NCI-H187 (cell line): Measurements from ENCODE around the gene SLC35D2.

ENCODE experiments used
- DNase-seq, 2 experiments: peaks; one replicate each; lab custom pipeline; 2025; lab: John Stamatoyannopoulos, UW

The SLC35D2 gene

DNA sequence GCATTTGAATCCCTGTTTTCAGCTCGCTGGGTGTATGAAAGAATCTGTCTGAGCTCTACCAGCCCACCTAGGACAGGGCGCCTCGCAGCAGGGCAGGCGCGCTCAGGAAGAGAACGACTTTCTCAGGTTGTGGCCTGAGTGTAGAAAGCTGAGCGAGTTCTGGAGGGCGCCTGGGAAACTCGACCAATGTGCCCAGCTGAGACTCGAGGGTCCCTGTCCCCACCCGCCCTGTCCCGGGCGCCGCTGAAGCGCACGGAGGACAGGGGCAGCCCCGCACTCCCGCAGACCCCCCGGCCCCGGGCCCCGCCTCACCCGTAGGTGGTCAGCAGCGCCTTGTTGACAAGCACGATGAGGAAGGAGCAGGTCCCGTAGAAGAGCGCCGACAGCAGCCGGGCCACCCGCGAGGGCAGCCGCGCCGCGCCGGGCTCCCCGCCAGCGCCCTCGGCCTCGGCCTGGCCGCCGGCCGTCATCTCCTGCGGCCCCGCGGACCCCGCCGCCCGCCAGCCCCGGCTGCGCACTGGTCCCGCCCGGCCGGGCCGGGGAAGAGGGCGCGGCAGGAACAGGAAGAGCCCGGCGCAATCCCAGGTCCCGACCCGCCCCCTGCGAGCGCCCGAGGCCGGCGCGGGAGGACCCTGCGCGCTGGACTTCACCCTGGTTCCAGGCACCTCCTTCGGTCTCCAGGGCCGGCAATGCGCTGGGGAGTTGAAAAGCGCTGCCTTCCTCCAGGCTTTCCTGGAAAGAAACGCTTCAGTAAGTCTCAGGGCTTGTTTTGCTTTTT lies at the start of gene SLC35D2:
Gene SLC35D2, minus strand, starts transcription at position 547 of the 778 bp plus-strand sequence. Its CDS starts 77 bp downstream, at position 470.
- DNase-seq = no peak

DNA sequence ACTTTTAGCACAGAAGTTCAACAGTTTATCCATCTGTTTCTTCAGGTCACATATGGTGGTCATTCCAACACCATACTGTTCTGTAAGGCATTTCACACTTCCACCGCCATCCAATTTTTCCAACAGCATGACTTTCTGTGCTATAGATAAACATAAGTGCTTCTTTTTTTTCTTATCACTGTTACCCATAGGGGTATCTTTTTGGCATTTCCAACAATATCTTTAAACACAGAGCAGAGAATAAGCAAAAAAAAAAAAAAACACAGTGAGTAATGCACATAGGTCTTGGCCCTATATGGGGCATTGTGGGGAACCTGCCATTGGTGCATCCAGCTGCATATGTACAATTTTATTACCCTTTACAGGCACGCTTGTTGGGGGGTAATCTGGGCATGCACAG lies 46.9 kb upstream of the SLC35D2 start:
- no peak for DNase-seq

DNA sequence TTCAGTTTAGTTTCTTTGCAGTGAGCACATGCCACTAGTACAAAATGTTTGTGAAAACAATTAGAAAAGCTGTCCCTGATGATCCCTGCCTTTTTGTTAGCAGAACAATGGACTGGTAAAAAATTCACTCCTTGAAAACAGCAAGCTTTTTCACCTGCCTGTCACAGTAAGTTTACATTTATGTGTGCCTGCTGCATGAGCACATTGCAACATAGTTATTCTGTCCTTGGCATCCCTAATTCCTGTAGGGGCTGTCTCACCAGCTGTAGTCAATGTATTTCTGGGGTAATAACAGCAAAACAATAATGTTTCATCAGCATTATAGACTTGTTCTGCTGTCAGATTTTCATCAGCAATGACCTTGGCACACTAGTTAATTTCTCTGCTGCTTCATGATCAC lies 46.2 kb upstream of the SLC35D2 start:
- DNase-seq = no peak

DNA sequence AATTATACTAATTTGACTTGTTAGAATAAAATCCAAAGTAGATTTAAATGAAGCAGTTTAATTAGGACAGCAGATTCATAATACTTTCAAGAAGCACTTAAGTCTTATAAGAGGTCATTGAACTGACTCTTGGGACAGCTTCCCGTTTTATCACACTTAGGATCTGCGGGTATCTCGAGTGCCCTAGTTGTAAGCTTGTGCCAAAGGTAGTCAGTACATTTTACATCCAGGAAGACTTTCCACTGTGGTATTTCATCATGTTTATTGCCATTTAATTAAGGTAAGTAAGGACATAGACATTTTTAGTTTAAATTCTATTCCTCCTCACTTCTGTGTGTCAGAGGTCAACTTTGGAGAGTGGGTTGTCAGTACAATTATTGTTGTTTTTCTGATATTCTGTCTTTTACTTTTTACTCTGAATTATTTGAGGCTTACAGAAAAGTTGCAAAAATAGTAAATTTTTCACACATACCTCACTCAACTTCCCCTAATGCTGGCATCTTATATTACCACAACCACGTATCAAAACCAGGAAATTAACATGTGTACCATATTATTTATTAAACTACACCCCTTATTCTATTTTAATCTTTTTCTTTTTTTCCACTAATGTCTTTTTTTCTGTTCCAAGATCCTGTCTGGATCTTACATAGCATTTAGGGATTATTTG lies 42.1 kb upstream of the SLC35D2 start:
- DNase-seq = no peak

DNA sequence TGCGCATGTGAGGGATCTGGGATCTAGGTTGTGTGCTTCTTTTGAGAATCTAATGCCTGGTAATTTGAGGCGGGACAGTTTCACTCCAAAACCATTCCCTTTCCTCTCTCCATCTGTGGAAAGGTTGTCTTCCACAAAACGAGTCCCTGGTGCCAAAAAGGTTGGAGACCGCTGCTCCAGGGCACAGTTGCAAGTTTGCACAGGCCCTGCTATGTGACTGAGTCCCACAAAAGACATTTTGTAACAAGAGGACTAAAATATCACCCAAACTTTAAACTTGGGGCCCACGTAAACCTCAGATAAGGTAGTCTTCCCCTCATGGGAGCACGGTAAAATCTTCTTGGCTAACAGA lies 40.5 kb upstream of the SLC35D2 start:
- DNase-seq = no peak

DNA sequence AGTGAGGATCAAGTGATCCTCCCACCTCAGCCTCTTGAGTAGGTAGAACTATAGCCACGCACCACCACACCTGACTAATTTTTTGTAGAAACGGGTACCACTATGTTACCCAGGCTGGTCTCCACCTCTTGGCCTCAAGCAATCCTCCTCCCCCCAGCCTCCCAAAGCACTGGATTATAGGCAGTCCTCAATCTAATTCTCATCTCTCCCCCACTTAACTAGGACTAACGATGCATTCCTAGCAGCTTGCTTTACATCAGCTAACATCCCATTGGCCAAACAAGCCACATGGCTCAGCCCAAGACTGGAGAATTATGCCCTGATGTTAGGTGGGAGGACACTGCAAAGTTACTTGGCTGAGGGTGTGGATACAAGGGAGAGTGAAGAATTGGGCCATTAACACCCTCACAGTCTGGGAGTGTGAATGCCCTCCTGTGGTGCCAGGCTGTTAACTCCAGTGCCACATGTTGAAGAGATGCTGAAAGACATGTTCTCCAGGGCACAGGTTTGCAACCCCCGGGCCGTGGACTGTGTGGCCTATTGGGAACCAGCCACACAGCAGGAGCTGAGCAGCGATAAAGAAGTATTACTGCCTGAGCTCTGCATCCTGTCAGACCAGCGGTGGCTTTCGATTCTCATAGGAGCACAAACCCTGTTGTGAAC lies 39.9 kb upstream of the SLC35D2 start:
- DNase-seq = no peak

DNA sequence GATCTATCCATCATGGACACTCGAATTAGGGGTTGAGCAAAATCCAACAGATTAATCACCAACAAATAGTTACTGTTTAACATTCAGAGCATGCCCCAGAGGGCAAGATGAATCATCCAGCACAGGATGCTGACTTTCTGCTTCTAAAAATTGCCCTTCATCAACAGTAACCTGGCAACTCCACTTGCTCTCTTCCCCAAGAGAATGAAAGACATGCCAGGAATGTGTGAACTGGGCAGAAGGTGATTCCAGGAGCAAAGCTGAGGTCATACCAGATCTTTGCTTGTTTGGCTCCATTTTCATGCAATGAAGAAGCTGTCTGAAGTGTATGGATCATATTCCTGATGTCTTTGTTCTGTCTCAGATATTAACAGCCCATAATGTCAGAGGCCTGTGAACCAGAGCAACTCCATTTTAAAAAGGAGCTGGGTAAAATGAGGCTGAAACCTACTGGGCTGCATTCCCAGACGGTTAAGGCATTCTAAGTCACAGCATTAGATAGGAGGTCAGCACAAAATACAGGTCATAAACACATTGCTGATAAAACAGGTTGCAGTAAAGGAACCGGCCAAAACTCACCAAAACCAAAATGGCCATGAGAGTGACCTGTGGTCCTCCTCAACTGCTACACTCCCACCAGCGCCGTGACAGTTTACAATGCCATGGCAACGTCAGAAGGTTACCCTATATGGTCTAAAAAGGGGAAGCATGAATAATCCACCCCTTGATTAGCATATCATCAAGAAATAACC lies 37.1 kb upstream of the SLC35D2 start:
- DNase-seq = no peak

DNA sequence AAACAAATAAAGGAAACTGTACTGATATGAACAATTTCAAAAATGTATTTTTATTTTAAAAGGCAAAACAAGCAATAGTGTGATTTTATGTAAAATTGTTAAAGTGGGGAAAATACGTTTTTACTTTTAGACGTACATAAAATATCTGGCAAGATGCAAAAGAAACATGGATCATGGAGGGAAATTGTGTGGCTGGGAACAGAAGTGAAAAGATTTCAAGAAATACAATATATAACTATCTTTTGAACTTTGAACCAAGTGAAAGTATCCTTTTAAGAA lies 36.1 kb upstream of the SLC35D2 start:
- no peak for DNase-seq

DNA sequence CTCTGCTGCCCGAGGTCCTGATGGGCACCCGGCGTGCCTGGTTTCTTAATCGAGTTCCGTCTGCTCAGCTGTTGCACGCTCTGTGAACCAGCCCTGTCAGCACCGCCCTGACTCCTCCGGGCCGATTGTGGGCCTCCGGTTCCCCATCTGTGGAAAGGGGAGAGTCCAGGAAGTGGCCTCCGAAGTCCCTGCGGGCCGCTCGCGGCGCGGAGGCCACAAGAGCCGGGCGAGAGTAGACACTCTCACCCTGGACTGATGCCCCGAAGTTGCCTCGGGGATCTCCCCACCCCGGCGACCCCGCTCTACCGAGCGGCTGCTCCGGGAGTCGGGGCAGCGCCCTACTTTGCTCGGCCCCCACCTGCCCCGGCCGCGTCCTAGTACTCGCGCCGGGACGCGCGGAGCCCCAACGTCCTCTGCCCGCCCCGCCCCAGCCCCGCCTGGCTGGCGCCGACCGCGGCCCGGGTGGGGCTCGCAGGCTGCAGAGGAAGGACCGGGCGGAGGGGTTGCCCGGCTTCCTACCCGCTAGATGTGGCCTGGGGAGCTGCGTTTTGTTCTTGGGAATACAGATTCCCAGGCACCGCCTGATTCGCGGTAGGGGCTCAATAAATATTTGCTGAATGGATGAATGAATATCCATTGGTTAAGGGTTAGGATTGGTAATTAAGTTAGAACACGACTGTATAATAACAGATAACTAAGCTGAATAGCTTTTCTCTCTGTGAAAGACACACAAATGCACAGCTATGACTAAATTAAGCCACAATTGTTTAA lies 35.6 kb upstream of the SLC35D2 start:
- peak in 1 of 2 experiments; percentile 21 for DNase-seq

DNA sequence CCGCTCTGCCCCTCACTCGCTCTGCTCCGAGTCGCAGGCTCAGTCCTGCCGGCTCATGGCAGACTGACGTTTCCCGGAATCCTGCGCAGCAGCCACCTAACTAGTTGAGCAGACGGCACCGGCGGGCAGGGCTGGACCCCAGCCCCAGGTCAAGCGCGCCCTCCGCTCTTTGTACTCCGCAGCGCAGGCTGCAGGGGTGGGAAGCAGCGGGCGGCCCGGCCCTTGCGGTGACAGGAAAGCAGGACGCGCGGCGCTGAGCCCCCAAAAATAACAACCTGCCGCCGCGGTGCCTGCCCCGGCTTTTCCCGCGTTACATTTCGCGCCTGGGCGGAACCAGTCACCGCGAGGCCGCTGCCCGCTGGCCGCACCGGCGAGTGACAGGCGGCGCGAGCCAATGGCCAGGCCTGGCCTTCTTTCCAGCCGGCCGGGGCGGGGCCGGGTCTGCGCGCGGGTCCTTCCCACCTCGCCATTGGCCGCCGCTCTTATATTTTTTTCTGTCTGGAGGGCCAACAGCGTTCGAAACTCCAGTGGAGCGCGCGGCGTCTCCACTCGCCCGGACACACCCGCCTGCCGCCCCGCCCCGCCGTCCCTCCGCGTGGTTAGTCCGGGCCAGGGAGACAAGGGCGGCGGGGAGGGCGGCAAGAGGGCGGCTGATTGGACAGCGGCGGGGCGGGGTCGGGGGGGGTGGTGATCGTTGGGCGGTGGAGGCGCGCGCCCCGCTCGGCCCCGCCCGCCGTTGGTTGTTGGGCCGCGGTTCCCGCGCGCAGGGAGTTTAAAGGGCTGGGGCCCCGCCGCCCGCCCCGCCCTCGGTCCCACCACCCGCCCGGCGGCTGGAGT lies 34.8 kb upstream of the SLC35D2 start, which contains the start of gene ZNF367:
Gene ZNF367, minus strand, starts transcription at position 288 of the 837 bp plus-strand sequence. CDS start 338 bp downstream, outside the sequence.
- DNase-seq = peak; percentile 92

DNA sequence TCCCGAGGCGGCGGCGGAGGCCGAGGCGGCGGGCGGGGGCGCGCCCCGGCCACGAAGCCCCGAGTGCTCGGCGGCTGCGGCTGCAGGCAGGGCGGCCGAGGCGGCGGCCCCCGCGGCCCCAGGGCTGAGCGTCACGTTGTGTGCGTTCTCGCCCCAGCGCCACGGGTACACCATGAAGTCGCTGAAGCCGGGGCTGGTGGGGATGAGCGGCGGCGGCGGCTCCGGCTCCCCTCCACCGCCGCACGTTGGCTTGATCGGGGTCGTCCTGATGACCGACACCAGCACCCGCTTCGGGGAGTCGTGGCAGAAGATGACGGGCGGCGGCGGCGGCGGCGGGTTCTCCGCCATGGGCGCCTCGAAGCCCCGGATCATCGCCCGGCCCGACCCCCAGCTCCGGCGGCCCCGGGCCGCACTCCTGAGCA lies 34.2 kb upstream of the SLC35D2 start:
- DNase-seq = no peak

DNA sequence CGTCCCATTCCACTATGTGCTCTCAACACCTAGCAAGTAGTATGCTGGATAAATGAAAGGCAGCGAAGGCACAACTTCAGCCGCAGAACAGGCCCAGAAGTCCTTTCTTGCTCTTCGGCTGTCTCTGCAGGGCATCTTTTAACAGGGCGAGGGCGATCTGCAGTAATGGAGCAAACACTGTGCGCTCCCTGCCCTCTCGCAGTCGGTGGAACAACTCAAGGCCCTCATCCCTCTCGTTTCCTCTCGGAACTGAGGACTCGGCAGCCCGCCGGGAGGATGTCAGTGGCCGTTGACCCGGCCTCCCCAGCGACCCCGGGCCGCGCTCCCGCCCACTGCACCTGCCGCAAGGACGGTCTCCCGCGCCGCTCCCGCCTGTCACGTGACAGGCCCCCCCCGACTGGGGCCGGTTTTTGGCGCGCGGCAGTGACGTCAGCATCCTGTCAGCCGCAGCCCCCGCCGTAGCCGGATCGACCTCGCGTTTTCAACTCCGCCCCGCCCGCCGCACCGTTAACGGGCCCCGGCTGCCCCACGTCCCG lies 33.6 kb upstream of the SLC35D2 start:
- DNase-seq = peak; percentile 32 to 38

DNA sequence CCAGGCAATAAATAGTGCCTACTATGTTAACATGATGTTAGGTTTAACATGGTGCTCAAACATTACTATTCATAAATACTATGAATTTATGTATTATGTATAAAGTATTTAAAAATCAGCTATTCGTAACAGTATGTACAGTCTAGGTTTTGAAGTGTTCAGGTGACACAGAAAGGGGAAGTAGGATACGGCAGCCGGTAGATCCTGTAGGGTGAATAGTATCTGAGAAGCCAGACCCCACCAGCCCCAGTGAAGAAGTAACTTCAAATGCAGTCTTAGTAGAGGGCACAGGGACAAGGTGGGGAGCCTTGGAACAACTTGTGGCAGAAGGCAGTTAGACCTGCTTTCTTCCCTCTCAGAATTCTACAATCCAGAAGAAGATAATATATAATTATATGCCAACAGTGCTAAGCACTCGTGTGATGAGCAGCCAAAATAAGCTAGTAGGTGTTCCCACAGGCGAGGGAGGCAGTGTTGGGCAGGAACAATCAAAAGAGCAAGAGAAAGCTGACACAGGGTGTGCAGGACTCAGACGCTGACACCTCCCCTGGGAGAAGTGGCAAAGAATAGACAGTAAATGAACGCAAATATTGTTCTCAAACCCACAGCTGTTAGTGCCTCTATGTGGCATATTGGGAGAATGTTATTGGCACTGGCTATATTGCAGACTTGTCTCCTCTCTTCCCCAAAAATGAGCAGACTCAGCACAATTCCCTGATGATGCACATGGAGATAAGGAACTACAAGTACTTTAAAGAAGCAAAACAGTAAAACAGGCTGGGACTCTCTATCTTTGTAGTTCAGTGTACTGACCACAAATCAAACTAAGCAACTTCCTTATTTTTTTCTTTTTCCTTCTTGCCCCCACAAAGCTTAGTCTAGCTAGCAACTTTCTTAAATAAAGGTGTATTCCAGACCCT lies 30.1 kb upstream of the SLC35D2 start:
- no peak for DNase-seq

DNA sequence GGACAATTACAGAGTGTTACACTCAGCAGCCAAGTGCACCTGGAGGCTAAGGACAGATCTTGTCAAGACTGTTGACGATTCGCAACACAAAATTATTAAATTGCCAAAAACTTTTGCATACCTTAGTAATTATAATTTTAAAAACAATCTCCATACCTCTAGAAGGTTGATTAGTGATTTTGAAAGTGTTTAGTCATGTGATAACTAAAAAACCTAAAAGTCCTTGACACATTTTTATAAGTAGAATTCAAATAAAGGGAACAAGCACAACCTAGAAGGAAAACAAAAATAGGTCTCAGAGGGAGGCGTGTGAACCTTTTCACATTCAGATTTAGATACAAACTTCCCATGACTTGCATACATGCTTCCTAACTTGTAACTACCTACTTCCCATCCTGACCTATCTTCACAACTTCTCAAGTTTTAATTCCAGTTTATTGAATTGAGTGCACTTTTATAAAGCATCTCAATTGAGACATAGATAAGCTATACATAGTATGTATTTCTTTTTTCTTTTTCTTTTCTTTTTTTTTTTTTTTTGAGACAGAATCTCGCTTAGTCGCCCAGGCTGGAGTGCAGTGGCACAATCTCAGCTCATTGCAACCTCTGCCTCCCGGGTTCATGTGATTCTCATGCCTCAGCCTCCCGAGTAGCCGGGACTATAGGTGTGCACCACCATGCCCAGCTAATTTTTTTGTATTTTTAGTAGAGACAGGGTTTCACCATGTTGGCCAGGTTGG lies 28.8 kb upstream of the SLC35D2 start:
- DNase-seq = no peak

DNA sequence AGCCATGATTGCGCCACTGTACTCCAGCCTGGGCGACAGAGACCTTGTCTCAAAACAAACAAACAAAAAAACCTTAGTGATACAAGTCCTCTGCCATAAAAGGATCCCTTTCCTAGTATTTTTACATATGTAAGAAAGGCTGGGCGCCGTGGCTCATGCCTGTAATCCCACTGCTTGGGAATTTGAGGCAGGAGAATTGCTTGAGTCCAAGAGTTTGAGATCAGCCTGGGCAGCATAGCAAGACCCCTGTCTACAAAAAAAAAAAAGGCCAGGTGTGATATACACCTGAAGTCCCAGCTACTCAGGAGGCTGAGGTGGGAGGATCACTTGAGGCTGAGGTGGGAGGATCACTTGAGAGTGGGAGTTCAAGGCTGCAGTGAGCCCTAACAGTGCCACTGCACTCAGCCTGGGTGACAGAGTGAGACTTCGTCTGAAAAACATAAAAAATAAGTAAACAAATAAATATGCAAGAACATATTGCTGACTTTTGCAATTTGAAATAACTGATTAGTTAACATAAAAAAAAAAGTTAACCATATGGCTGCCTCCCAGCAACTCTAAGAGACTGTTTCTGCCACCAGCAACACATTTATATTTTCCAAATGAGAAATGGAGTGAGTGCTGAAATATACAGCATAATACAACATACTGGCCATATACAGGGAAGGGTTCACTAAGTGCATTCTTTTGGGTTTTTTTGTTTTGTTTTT lies 27.8 kb upstream of the SLC35D2 start:
- DNase-seq = no peak

DNA sequence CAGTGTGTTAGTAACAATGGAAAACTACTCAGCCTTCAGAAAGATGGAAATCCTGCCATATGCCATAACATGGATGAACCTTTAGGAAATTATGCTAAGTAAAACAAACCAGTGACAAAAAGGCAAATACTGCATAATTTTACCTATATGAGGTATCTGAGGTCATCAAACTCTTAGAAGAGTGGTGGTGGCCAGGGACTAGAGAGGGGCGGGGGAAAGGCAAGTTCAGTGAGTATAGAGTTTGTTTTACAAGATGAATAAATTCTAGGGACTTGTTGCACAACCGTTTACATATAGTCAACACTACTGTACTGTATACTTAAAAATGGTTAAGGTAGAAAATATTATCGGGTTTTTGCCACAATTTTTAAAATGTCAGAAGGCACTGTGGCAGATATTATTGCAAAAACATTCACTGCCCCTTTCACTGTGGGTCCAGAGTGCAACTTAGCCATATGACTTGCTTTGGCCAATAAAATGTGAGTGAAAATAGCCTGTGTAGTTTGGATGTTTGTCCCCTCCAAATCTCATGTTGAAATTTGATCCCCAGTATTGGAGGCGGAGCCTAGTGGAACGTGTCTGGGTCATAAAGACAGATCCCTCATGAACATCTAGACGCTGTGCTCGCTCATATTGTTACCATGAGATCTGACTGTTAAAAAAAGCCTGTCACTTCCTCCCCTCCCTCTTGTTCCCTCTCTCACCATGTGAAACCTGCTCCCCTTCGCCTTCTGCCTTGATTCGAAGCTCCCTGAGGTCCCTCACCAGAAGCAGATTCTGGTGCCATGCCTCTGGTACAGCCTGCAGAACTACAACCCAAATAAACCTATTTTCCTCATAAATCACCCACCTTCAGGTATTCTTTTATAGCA lies 25.1 kb upstream of the SLC35D2 start:
- DNase-seq = no peak
